GM19240 (cell line): ENCODE results near the gene MATN1.

ENCODE experiments used
- DNase-seq: peaks from one replicate; pipeline ENCODE4 v3.0.0; 2011; ENCODE audit warnings: low spot score; ENCODE audit not compliant: insufficient read length

The MATN1 gene

GRCh38 chr1:30745834-30746208 lies 22.4 kb upstream of the MATN1 start:
- DNase-seq: no peak

GRCh38 chr1:30745156-30745833 lies 21.9 kb upstream of the MATN1 start:
- no peak for DNase-seq

- DNase-seq: peak; percentile 64
Measured at GRCh38 chr1:30744060-30744756, 20.8 kb upstream of the MATN1 start.

- peak; percentile 84 for DNase-seq
Measured at GRCh38 chr1:30743584-30744059, 20.2 kb upstream of the MATN1 start.

- no peak for DNase-seq
Measured at GRCh38 chr1:30742963-30743559, 19.7 kb upstream of the MATN1 start.

- DNase-seq: no peak
Measured at GRCh38 chr1:30742300-30742962, 19.0 kb upstream of the MATN1 start.

GRCh38 chr1:30741239-30741894 lies 18.0 kb upstream of the MATN1 start:
- DNase-seq: no peak

- no peak for DNase-seq
Measured at GRCh38 chr1:30740251-30741238, 17.2 kb upstream of the MATN1 start.

- no peak for DNase-seq
Measured at GRCh38 chr1:30739601-30740000, 16.2 kb upstream of the MATN1 start.

GRCh38 chr1:30738715-30739559 lies 15.6 kb upstream of the MATN1 start:
- no peak for DNase-seq

- DNase-seq: no peak
Measured at GRCh38 chr1:30738040-30738714, 14.8 kb upstream of the MATN1 start.

GRCh38 chr1:30737357-30738039 lies 14.1 kb upstream of the MATN1 start:
- DNase-seq: no peak

- no peak for DNase-seq
Measured at GRCh38 chr1:30735668-30736498, 12.5 kb upstream of the MATN1 start.

- no peak for DNase-seq
Measured at GRCh38 chr1:30735124-30735523, 11.7 kb upstream of the MATN1 start.

GRCh38 chr1:30734580-30734979 lies 11.2 kb upstream of the MATN1 start:
- DNase-seq: no peak

- DNase-seq: no peak
Measured at GRCh38 chr1:30734106-30734505, 10.7 kb upstream of the MATN1 start.

- DNase-seq: no peak
Measured at GRCh38 chr1:30733493-30733892, 10.1 kb upstream of the MATN1 start.
